ENCODE data around the gene ZFYVE21.

Gene ZFYVE21

DNA sequence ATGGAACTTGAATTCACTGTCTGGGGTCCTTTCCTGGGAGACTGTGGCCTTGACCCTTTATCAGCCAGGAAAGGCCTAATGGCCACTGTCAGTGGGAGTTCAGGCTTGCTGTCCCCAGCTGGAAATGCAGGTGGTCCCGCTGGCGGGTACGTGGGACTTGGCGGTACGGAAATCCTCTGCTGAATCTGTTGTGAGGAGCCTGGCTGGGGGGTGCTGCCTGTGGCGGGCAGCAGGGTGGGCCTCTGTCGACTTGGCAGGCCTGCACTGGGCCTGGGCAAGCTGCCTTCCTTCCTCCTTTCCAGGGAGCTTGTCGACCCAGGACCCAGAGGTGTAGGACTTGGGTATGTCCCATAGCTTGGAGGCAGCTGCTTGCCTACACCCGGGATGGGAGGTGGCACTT lies 26.3 kb downstream of the ZFYVE21 start:
- no peak overlapping the region for H2BK5ac ChIP-seq (ENCODE audit: low read length)
- H3K27ac ChIP-seq (replicated peaks; ENCODE audit: low read length), result no peak overlapping the region
- H3K36me3 ChIP-seq (replicated peaks in 1 of 2; ENCODE audit: control insufficient read depth in 2 of 2, insufficient read depth in 2 of 2, low read length in 2 of 2), result peaks cover 0 to 5% of the 10 kb centered on the region in 2 donors
- no peak overlapping the region for H2AK5ac ChIP-seq (ENCODE audit: low read depth, low read length)
- H3K14ac ChIP-seq (ENCODE audit: low read length), result no peak overlapping the region
- H4K91ac ChIP-seq (ENCODE audit: low read depth, low read length, poor library complexity), result no peak overlapping the region
- no peak overlapping the region for H3K23ac ChIP-seq (ENCODE audit: low read depth, low read length, poor library complexity)
- H3K4me2 ChIP-seq (ENCODE audit: insufficient read depth, low read length, poor library complexity, severe bottlenecking), result no peak overlapping the region
- no peaks in the 10 kb centered on the region for H3K79me1 ChIP-seq (ENCODE audit: low read depth, low read length)
- H3K4ac ChIP-seq (ENCODE audit: low read length), result no peak overlapping the region
- DNase-seq (ENCODE audit: low spot score), result no peak
- H3K4me3 ChIP-seq (ENCODE audit: low read length in 2 of 2), result no peak overlapping the region
- no peaks in the 10 kb centered on the region for H3K4me1 ChIP-seq (ENCODE audit: control insufficient read depth in 2 of 2, insufficient read depth in 1 of 2, low read depth in 1 of 2, low read length in 2 of 2)
- no peak overlapping the region for H3K9ac ChIP-seq (ENCODE audit: low read depth, low read length, poor library complexity)
- no peaks in the 10 kb centered on the region for H3K27me3 ChIP-seq (ENCODE audit: control insufficient read depth in 3 of 3, insufficient read depth in 3 of 3, low read depth in 1 of 3, low read length in 3 of 3)
- H3K18ac ChIP-seq (ENCODE audit: low read length), result peak overlapping the region; percentile 71
- no peak overlapping the region for H4K8ac ChIP-seq (ENCODE audit: low read depth, low read length)
- no peaks in the 10 kb centered on the region for H3K9me3 ChIP-seq (replicated peaks in 1 of 2; ENCODE audit: control insufficient read depth in 2 of 2, insufficient read depth in 1 of 2, low read depth in 1 of 2, low read length in 2 of 2)
- H2AFZ ChIP-seq (ENCODE audit: low read length), result no peak overlapping the region
- no CpG with 5 or more reads among the region's 9 CpGs for WGBS, 2 donors (ENCODE audit: extremely low coverage in 2 of 2, insufficient read length in 2 of 2, insufficient replicate concordance in 1 of 2)
- no peak overlapping the region for H2BK15ac ChIP-seq (ENCODE audit: low read length)
- no peak overlapping the region for H2BK12ac ChIP-seq (ENCODE audit: low read length)
- H2BK120ac ChIP-seq (ENCODE audit: low read depth, low read length), result no peak overlapping the region

DNA sequence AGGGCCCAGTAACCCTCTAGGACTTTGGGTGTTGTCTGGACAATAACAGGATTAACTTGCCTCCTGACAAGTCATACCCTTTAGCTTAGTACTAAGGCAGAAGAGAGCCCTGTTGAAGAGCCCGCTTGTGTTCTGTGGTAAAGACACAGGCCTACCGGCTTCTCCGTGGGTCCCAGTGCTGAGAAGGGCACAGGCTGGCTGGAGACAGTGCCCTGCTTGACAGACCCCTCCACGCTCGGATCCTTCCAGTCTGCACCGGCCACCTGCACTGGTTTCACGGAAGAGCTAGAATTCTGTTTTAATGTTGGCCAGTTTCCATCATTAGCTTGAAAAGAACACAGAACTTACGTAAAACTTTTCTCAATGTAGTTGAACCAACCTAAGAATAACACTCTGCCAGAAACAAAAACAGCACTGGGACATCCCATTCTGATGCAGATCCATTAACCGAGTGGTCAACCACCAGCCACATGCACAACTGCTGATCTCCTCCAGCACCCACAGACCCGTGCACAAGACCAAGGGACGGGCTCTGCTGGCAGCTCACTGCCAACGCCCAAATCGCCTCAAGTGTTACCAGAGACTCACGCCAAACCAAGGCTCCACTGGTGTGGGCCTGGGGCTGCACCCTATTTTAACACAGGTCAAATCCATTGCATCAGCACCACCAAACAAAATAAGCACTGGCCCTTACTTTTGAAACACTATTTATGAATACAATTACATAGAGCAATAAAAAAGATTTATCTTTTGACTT lies 27.1 kb downstream of the ZFYVE21 start:
- Histone ChIP-seq H3K23ac (ENCODE audit: low read depth, low read length, poor library complexity) (no peak overlapping the region), H3K27me3 (ENCODE audit: control insufficient read depth in 3 of 3, insufficient read depth in 3 of 3, low read depth in 1 of 3, low read length in 3 of 3) (no peaks in the 10 kb centered on the region), H3K9me3 (replicated peaks in 1 of 2; ENCODE audit: control insufficient read depth in 2 of 2, insufficient read depth in 1 of 2, low read depth in 1 of 2, low read length in 2 of 2) (no peaks in the 10 kb centered on the region), H3K4me1 (ENCODE audit: control insufficient read depth in 2 of 2, insufficient read depth in 1 of 2, low read depth in 1 of 2, low read length in 2 of 2) (no peaks in the 10 kb centered on the region), H4K8ac (ENCODE audit: low read depth, low read length) (no peak overlapping the region), H3K14ac (ENCODE audit: low read length) (no peak overlapping the region), H4K91ac (ENCODE audit: low read depth, low read length, poor library complexity) (no peak overlapping the region), H3K4me3 (ENCODE audit: low read length in 2 of 2) (no peak overlapping the region), H2BK15ac (ENCODE audit: low read length) (no peak overlapping the region), H3K79me1 (ENCODE audit: low read depth, low read length) (no peaks in the 10 kb centered on the region), H2BK120ac (ENCODE audit: low read depth, low read length) (no peak overlapping the region), H3K4me2 (ENCODE audit: insufficient read depth, low read length, poor library complexity, severe bottlenecking) (no peak overlapping the region), H2AK5ac (ENCODE audit: low read depth, low read length) (no peak overlapping the region), H3K27ac (replicated peaks; ENCODE audit: low read length) (no peak overlapping the region), H2AFZ (ENCODE audit: low read length) (no peak overlapping the region), H3K4ac (ENCODE audit: low read length) (no peak overlapping the region), H2BK5ac (ENCODE audit: low read length) (no peak overlapping the region), H3K9ac (ENCODE audit: low read depth, low read length, poor library complexity) (no peak overlapping the region), H2BK12ac (ENCODE audit: low read length) (no peak overlapping the region), H3K36me3 (replicated peaks in 1 of 2; ENCODE audit: control insufficient read depth in 2 of 2, insufficient read depth in 2 of 2, low read length in 2 of 2) (peaks cover 0 to 5% of the 10 kb centered on the region in 2 donors), H3K18ac (ENCODE audit: low read length) (no peak overlapping the region)
- DNase-seq (ENCODE audit: low spot score), result no peak
- no CpG with 5 or more reads among the region's 14 CpGs for WGBS, 2 donors (ENCODE audit: extremely low coverage in 2 of 2, insufficient read length in 2 of 2, insufficient replicate concordance in 1 of 2)

DNA sequence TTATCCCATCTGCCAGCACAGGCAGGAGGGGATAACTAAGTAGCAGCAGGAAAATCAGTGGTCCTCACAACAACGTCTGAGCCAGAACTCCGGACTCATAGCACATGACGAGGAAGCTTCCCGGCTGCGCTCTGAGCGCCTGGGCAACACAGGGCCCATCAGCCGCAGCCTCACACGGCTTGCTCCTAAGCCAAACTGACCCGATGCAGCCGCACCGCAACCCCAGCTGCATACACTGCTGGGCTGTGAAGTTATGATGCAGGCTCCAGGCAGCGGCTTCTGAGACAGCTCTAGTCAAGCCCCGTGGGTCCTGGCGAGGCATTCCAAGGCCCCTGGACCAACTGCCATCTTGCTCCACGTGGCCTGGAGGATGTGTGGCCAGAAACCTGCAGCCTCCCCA lies 28.1 kb downstream of the ZFYVE21 start:
- Histone ChIP-seq H3K27ac (replicated peaks; ENCODE audit: low read length) (no peak overlapping the region), H3K79me1 (ENCODE audit: low read depth, low read length) (no peaks in the 10 kb centered on the region), H3K14ac (ENCODE audit: low read length) (peak overlapping the region; percentile 14), H3K4me2 (ENCODE audit: insufficient read depth, low read length, poor library complexity, severe bottlenecking) (no peak overlapping the region), H4K8ac (ENCODE audit: low read depth, low read length) (no peak overlapping the region), H3K36me3 (replicated peaks in 1 of 2; ENCODE audit: control insufficient read depth in 2 of 2, insufficient read depth in 2 of 2, low read length in 2 of 2) (peaks cover 0 to 5% of the 10 kb centered on the region in 2 donors), H3K4me1 (ENCODE audit: control insufficient read depth in 2 of 2, insufficient read depth in 1 of 2, low read depth in 1 of 2, low read length in 2 of 2) (no peaks in the 10 kb centered on the region), H2BK120ac (ENCODE audit: low read depth, low read length) (no peak overlapping the region), H3K23ac (ENCODE audit: low read depth, low read length, poor library complexity) (no peak overlapping the region), H2AK5ac (ENCODE audit: low read depth, low read length) (peak overlapping the region; percentile 43), H3K4me3 (ENCODE audit: low read length in 2 of 2) (no peak overlapping the region), H2BK5ac (ENCODE audit: low read length) (peak overlapping the region; percentile 71), H3K9me3 (replicated peaks in 1 of 2; ENCODE audit: control insufficient read depth in 2 of 2, insufficient read depth in 1 of 2, low read depth in 1 of 2, low read length in 2 of 2) (no peaks in the 10 kb centered on the region), H4K91ac (ENCODE audit: low read depth, low read length, poor library complexity) (no peak overlapping the region), H3K4ac (ENCODE audit: low read length) (no peak overlapping the region), H3K9ac (ENCODE audit: low read depth, low read length, poor library complexity) (no peak overlapping the region), H3K27me3 (ENCODE audit: control insufficient read depth in 3 of 3, insufficient read depth in 3 of 3, low read depth in 1 of 3, low read length in 3 of 3) (no peaks in the 10 kb centered on the region), H2AFZ (ENCODE audit: low read length) (no peak overlapping the region), H3K18ac (ENCODE audit: low read length) (peak overlapping the region; percentile 2), H2BK12ac (ENCODE audit: low read length) (no peak overlapping the region), H2BK15ac (ENCODE audit: low read length) (no peak overlapping the region)
- no peak for DNase-seq (ENCODE audit: low spot score)
- WGBS, 2 donors (ENCODE audit: extremely low coverage in 2 of 2, insufficient read length in 2 of 2, insufficient replicate concordance in 1 of 2), result no CpG with 5 or more reads among the region's 15 CpGs

DNA sequence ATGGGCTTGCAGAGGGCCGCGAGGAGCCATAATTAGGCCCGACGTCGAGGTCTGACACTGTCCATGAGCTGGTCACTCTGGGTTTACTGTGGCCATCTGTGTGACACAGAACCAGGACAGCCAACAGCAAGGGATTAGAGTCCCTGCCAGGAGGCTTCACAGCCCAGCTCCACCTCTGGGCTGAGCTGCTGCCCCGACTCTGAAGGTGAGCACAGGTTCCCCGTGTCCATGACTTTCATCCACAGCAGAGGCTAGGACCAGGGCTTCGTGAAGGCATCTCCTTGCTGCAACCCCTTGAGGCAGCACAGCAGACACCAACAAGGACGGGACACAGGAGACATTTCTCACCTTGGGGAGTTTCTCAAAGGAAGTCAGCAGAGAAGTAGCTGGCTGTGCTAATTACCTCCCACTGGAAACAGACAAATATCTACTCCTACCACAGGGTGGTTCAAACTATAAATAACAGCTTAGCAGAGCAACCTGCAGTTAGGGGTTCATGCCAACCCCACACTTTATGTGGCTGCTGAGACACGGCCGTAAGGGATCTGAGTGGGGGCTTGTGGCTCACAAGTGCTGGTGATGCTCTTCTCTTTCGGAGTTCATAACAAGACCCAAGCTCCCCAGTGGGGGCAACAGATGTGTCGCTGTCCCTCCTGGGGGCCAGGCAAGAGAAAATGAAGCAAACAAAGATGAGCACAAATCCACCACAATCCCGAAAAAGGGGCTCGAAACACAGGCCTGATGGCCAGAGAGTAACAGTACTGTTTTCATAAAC lies 29.2 kb downstream of the ZFYVE21 start:
- DNase-seq (ENCODE audit: low spot score), result no peak
- WGBS, 2 donors (ENCODE audit: extremely low coverage in 2 of 2, insufficient read length in 2 of 2, insufficient replicate concordance in 1 of 2), result no CpG with 5 or more reads among the region's 15 CpGs
- H2AFZ ChIP-seq (ENCODE audit: low read length), result no peak overlapping the region

More for the DNA sequence above, 29.2 kb downstream of the ZFYVE21 start:
- Histone ChIP-seq H2BK120ac (ENCODE audit: low read depth, low read length) (no peak overlapping the region), H3K79me1 (ENCODE audit: low read depth, low read length) (no peaks in the 10 kb centered on the region), H3K23ac (ENCODE audit: low read depth, low read length, poor library complexity) (no peak overlapping the region), H4K8ac (ENCODE audit: low read depth, low read length) (no peak overlapping the region), H3K27me3 (ENCODE audit: control insufficient read depth in 3 of 3, insufficient read depth in 3 of 3, low read depth in 1 of 3, low read length in 3 of 3) (no peaks in the 10 kb centered on the region), H2AK5ac (ENCODE audit: low read depth, low read length) (no peak overlapping the region), H2BK15ac (ENCODE audit: low read length) (no peak overlapping the region), H3K18ac (ENCODE audit: low read length) (no peak overlapping the region), H3K36me3 (replicated peaks in 1 of 2; ENCODE audit: control insufficient read depth in 2 of 2, insufficient read depth in 2 of 2, low read length in 2 of 2) (peaks cover 0 to 2% of the 10 kb centered on the region in 2 donors), H3K4me3 (ENCODE audit: low read length in 2 of 2) (no peak overlapping the region), H3K14ac (ENCODE audit: low read length) (no peak overlapping the region), H3K9me3 (replicated peaks in 1 of 2; ENCODE audit: control insufficient read depth in 2 of 2, insufficient read depth in 1 of 2, low read depth in 1 of 2, low read length in 2 of 2) (no peaks in the 10 kb centered on the region), H2BK5ac (ENCODE audit: low read length) (no peak overlapping the region), H3K4me2 (ENCODE audit: insufficient read depth, low read length, poor library complexity, severe bottlenecking) (no peak overlapping the region), H4K91ac (ENCODE audit: low read depth, low read length, poor library complexity) (no peak overlapping the region), H3K4me1 (ENCODE audit: control insufficient read depth in 2 of 2, insufficient read depth in 1 of 2, low read depth in 1 of 2, low read length in 2 of 2) (no peaks in the 10 kb centered on the region), H3K27ac (replicated peaks; ENCODE audit: low read length) (no peak overlapping the region), H3K9ac (ENCODE audit: low read depth, low read length, poor library complexity) (no peak overlapping the region), H3K4ac (ENCODE audit: low read length) (no peak overlapping the region), H2BK12ac (ENCODE audit: low read length) (no peak overlapping the region)
